Thyroid gland (tissue), 4 donors: ENCODE results near the gene MIGA2.

Source experiments
- POLR2A ChIP-seq, 2 donors: fragments of 450-650 bp; IDR thresholded peaks; one replicate each; pipeline ENCODE4 v1.6.1; 2017; ENCODE audit warnings: antibody characterized with exemption in 2 of 2, mild to moderate bottlenecking in 2 of 2, moderate library complexity in 1 of 2
- TF ChIP-seq, protein P1 (sequence below), 6 experiments: fragments of 200-600 bp in 3 of 6; fragments of 450-650 bp in 3 of 6; sonication (generic) in 3 of 6; IDR thresholded peaks; one replicate each; pipeline ENCODE4 v1.5.1; 2016 to 2019; ENCODE audit warnings: antibody characterized with exemption in 6 of 6, mild to moderate bottlenecking in 2 of 6, inconsistent platforms in 1 of 6, moderate library complexity in 1 of 6

DNA sequence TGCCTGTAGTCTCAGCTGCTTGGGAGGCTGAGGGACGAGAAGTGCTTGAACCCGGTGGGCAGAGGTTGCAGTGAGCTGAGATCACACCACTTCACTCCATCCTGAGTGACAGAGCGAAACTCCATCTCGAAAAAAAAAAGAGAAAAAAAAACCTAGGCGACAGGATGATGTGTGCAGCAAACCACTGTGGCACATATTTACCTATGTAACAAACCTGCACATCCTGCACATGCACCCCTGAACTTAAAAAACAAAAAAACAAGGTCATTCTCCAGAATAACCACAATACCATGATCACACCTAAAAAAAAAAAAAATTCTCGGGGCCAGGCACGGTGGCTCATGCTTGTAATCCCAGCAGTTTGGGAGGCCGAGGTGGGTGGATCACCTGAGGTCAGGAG, 37.0 kb downstream of the MIGA2 start:
- TF ChIP-seq, protein P1, sequence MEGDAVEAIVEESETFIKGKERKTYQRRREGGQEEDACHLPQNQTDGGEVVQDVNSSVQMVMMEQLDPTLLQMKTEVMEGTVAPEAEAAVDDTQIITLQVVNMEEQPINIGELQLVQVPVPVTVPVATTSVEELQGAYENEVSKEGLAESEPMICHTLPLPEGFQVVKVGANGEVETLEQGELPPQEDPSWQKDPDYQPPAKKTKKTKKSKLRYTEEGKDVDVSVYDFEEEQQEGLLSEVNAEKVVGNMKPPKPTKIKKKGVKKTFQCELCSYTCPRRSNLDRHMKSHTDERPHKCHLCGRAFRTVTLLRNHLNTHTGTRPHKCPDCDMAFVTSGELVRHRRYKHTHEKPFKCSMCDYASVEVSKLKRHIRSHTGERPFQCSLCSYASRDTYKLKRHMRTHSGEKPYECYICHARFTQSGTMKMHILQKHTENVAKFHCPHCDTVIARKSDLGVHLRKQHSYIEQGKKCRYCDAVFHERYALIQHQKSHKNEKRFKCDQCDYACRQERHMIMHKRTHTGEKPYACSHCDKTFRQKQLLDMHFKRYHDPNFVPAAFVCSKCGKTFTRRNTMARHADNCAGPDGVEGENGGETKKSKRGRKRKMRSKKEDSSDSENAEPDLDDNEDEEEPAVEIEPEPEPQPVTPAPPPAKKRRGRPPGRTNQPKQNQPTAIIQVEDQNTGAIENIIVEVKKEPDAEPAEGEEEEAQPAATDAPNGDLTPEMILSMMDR (IDR thresholded peaks at IDR 0.05): no peak
- no peak for TF ChIP-seq POLR2A (IDR thresholded peaks at IDR 0.05)
